ENCODE measurements around the gene KIF26B.
A peak's percentile ranks its signal among the peaks of the same experiment; 100 is the strongest.

Gene KIF26B

DNA sequence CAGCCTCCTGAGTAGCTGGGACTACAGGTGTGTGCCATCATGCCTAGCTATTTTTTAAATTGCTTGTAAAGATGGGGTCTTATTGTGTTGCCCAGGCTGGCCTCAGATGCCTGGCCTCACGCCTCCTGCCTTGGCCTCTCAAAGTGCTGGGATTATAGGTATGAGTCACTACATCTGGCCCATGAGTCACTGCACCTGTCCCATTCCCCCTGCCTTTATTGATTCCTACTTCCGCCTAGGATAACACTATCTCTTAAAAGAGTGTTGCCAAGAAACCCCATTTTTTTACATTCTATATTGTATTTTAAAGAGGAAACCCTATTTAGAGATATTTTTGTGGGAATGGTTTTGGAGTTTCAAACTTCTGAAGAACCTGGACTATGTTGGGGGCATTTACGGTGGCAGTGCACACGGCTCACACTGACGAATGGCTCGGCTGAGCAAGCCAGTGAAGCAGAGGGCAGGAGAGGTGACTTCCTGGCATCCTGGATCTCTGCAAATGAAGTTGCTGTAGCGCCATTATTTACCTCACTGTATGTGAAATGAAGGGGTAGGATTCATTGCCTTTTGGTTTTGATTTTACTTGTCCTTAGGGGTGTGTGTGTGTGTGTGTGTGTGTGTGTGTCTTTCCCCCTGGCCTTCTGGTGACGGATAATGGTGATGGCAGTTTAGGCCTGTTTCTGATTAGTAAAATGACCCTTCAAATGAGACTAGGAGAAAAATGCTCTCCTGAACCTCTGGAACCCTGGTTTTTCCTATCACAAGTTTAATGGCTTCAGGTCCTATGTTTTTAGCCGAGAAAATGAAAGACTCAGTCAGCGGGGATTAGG is 22.5 kb downstream of the KIF26B start:
- Mint-ChIP-seq H3K9me3 (peaks cover 0 to 1% of the 10 kb centered on the region in 2 donors), H3K27ac (peak overlapping the region in 1 of 2 donors; percentile 2), H3K27me3 (peaks cover 8% of the 10 kb centered on the region), H3K4me3 (no peak overlapping the region), H3K4me1 (no peaks in the 10 kb centered on the region)
- no peak for ATAC-seq
- DNase-seq, result no peak

DNA sequence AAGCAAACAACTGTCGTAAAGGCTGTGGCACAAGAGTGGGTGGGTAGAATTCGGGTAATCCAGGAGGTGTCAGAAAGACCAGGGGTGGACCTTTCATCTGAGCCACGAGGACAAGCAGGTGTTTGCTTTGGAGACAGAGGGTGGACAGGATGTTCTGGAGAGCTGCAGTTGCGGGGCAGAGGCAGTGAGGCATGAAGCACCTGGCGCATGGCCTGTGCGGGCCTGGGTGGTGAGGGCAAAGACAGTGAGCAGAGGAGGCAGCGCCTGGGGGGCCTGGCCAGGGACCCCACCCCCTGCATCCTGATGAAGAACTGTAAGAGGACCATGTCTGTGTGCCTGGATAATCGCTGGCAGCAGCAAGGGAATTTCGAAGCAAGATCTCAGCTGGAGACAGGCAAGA is 24.9 kb downstream of the KIF26B start:
- no peak for ATAC-seq
- no peak overlapping the region for H3K4me3 Mint-ChIP-seq

DNA sequence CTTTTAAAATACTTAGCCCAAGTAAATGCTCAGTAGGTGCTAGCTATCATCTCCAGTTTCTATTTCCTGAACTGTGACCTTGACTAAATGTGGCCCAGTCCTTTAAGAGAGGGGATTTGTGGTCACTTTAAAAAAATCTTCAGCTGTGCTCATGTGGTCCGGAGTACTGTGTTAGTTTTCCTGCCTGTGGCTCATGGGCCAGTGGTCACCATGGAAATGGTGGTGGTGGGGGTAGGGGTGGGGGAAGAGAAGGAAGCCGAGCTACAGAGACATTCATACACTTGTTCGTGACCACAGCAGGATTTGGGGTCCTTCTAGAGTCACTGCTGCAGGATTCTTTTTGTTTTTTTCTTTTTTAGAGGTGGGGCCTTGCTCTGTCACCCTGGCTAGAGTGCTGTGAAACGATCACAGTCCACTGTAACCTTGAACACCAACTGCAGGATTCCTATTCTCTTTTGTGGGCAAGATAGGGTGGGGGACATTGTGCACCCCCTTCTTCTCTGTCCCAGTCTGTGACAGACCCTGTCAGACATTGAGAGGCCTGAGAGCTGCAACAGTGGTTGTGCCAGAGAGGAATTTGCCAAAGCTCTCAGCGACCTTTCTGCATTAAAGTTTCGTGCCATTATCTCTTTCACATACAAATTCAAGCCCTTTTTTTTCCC is 25.8 kb downstream of the KIF26B start:
- DNase-seq, result no peak
- no peak overlapping the region for H3K27ac Mint-ChIP-seq
- peak; percentile 31 for ATAC-seq
- H3K4me1 Mint-ChIP-seq, result no peaks in the 10 kb centered on the region
- H3K27me3 Mint-ChIP-seq, result peaks cover 8% of the 10 kb centered on the region
- no peak overlapping the region for H3K4me3 Mint-ChIP-seq
- H3K9me3 Mint-ChIP-seq, result no peaks in the 10 kb centered on the region

More for the DNA sequence above, 24.9 kb downstream of the KIF26B start:
- Mint-ChIP-seq H3K4me1 (no peaks in the 10 kb centered on the region), H3K9me3 (no peaks in the 10 kb centered on the region), H3K27ac (no peak overlapping the region), H3K27me3 (peaks cover 8% of the 10 kb centered on the region)
- DNase-seq, result no peak

DNA sequence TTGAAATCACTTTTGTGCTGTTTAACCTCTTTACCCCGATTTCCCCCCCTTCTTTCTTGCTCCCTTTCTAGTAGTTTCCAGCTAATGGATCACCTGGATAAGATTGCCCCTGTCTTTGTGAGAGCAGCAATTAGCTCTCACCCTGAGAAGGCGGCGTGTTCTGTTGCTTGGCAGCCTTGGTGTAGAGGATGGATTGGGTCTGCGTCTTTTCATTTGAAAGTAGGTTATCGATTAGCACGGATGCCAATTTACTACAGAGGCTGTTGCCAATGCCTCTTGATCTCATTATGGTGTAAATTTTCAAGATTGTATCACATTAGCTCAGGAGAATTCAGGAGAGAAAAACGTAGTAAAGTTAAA is 26.4 kb downstream of the KIF26B start:
- Mint-ChIP-seq H3K27ac (no peak overlapping the region), H3K9me3 (no peaks in the 10 kb centered on the region), H3K27me3 (peaks cover 8% of the 10 kb centered on the region), H3K4me1 (no peaks in the 10 kb centered on the region), H3K4me3 (no peak overlapping the region)
- DNase-seq (no peak), ATAC-seq (no peak)

DNA sequence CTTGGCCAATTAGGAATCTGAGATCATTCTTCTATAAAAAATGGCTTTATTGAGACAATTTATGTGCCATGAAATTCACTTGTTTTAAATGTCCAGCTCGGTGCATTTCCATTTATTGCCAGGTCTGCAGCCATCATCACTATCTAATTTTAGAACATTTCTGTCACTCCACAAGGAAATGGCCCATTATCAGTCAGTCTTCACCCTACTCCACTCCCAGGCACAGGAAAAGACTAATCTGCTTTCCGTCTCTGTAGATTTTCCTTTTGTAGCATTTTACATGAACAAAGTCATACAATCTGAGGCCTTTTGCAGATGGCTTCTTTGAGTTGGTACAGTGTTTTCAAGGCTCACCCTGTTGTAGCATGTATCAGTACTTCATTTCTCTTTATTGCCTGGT is 27.2 kb downstream of the KIF26B start:
- ATAC-seq, result no peak
- H3K9me3 Mint-ChIP-seq, result no peaks in the 10 kb centered on the region
- no peak for DNase-seq
- H3K27me3 Mint-ChIP-seq, result peaks cover 8% of the 10 kb centered on the region
- no peaks in the 10 kb centered on the region for H3K4me1 Mint-ChIP-seq
- no peak overlapping the region for H3K27ac Mint-ChIP-seq
- no peak overlapping the region for H3K4me3 Mint-ChIP-seq

DNA sequence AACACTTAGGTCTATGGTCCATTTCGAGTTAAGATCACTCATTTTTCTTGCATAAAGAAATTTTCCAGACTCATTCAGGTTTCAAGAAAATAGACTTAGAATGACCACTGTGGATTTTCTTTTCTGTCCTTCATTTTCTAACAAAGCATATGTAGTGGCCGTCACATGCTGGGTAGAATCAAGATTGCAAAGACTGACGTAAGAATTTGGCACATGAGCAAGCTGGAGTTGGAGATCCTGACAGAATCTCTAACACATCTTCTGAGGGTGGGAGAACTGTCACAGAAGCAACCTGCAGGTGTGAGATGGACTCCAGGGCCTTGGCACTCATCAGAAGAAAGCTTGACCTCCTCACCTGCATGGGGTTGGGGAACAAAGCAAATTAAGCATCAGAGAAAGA is 28.6 kb downstream of the KIF26B start:
- Mint-ChIP-seq H3K27ac (no peak overlapping the region), H3K9me3 (no peaks in the 10 kb centered on the region), H3K27me3 (peaks cover 8% of the 10 kb centered on the region), H3K4me3 (no peak overlapping the region), H3K4me1 (no peaks in the 10 kb centered on the region)
- no peak for DNase-seq
- no peak for ATAC-seq

DNA sequence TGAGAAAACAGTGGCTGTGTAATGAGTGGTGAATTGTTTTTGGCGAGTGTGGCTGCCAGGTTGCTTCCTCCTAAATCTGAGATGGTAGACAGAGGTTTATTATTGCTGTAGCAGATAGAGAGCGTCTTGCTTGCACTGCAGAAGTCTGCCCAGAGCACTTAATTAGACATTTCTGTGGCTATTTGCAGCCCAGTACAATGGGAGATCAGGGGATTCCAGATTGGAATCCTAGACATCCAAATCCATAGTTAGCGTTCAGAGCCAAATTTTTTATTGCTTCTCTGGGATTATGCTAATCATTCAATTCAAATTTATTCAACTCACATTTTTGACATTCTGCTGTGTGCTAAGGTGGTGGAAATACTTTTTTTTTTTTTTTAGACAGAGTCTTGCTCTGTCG is 30.0 kb downstream of the KIF26B start:
- Mint-ChIP-seq H3K4me1 (no peaks in the 10 kb centered on the region), H3K4me3 (no peak overlapping the region), H3K27me3 (peaks cover 2% of the 10 kb centered on the region), H3K27ac (no peak overlapping the region), H3K9me3 (no peaks in the 10 kb centered on the region)
- ATAC-seq (no peak), DNase-seq (no peak)

DNA sequence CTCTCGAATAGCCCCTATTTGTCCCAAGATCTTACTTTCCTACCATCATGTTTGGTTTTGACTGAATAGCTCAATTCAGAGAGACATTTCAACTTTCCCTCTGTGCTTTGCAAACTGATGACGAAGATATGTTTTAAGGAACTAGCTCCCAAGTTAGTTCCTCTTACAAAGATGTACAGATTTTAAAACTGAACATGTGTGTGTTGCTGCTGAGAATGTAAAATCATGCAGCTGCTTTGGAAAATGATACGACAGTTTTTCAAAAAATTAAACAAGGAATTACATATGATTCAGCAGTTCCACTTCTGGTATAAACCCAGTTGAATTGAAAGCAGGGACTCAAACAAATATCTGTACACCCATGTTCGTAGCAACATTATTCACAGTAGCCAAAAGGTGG is 33.6 kb downstream of the KIF26B start:
- ATAC-seq (no peak), DNase-seq (no peak)
- Mint-ChIP-seq H3K4me3 (no peak overlapping the region), H3K27ac (no peak overlapping the region), H3K9me3 (no peaks in the 10 kb centered on the region), H3K4me1 (no peaks in the 10 kb centered on the region), H3K27me3 (no peaks in the 10 kb centered on the region)

DNA sequence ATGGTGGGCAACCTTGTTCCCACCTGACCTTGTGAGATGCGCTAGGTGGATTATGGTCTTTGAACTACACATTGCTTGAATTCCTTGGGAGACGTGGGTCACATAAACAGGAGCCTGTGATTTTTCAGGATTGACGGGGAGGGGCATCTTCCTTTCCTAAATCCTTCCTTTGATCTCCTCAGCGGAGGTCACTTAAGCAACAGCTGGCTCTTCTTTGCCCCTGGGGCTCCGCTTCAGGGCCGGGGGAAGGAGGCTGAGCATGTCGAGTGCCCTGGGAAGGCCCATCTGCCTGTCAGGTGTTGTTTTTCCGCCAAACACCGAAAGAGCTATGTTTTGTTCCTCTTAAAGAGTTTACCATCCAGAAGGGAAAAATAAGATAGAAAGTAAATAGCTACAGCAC is 40.6 kb downstream of the KIF26B start:
- Mint-ChIP-seq H3K4me1 (peaks cover 7% of the 10 kb centered on the region), H3K4me3 (no peak overlapping the region), H3K27ac (no peak overlapping the region), H3K9me3 (no peaks in the 10 kb centered on the region), H3K27me3 (peaks cover 25% of the 10 kb centered on the region)
- no peak for ATAC-seq
- DNase-seq, result no peak

DNA sequence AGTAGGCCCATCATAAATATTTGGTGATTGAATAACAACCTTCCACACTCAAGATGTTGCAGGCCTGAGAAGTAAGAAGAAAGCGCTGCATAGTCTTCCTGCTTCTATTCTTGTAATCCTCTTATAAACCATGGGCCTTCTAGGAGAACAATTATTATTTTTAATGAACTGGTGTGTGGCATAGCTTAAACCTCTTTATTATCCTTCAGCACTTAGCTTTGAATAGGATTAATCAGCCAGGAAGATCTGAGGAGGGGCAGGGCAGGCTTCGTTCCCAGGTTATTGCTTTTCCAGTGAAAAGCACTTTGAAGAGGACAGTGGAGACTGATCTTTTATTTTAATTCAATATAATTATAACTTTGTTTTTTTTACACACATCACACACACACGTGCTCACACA is 42.3 kb downstream of the KIF26B start:
- Mint-ChIP-seq H3K27me3 (peaks cover 35% of the 10 kb centered on the region), H3K4me1 (peaks cover 7% of the 10 kb centered on the region), H3K9me3 (no peaks in the 10 kb centered on the region), H3K27ac (peak overlapping the region in 1 of 2 donors; percentile 23), H3K4me3 (no peak overlapping the region)
- ATAC-seq, result no peak
- DNase-seq, result no peak

DNA sequence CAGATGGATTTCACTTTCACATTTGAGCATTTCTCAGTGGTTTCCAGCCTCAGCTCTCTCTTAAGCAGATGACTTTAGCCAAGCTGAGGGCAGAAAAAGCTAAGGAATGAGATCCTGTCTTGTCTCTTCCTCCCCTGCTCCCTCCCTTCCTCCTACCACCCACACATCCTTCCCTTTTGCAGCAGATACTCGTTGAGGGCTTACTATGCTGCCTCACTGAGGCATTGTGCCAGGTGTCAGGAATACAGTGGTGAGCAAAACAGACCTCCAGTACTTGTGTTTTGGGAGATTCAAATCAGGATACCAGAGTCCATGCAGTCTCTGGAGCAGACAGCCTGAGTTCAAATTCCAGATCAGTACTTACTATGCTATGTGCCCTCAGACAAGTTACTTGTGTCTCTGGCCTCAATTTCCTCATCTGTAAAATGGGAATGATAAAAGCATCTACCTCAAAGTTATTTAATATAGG is 43.2 kb downstream of the KIF26B start:
- no peak overlapping the region for H3K4me3 Mint-ChIP-seq
- no peak overlapping the region for H3K27ac Mint-ChIP-seq
- ATAC-seq (no peak), DNase-seq (no peak)
- H3K27me3 Mint-ChIP-seq, result peaks cover 35% of the 10 kb centered on the region
- H3K9me3 Mint-ChIP-seq, result no peaks in the 10 kb centered on the region
- peaks cover 7% of the 10 kb centered on the region for H3K4me1 Mint-ChIP-seq

DNA sequence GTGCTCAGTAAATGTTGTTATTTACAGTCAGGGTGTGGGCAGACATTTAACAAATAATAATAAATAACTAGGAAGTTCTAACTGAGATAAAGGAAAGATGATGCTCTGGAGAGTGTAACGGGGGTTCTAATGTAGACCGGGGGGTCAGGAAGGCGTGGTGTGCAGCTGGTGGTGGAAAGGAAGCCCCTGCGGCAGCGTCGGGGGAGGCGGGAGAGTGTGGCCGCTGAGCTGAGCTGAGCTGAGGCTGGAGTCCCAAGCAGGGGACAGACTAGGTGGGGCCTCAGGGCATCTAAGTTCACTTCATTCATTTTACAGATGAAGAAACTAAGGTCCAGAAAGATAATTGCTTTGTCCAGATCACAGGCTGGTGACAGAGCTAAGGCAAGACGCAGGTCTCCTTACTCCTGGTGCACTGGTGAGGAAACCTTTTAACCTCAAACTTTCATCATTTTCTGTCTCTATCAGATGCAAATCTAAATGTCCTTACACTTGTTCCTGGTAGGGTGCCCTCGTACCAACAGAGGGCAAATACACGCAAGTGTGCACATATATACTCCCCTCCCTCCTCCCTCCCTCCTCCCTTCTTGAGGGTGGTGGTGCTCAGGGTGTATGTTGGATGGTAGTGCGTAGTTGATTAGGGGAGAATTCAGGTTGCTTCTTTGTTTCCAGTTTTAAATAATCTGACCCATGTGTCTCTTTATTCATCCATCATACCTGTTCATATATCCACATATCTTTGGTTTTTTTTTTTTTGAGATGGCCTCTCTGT is 44.1 kb downstream of the KIF26B start:
- ATAC-seq (peak; percentile 77), DNase-seq (no peak)
- Mint-ChIP-seq H3K27ac (peak overlapping the region in 1 of 2 donors; percentile 33), H3K4me1 (peaks cover 7% of the 10 kb centered on the region), H3K9me3 (no peaks in the 10 kb centered on the region), H3K4me3 (no peak overlapping the region), H3K27me3 (peaks cover 35% of the 10 kb centered on the region)

DNA sequence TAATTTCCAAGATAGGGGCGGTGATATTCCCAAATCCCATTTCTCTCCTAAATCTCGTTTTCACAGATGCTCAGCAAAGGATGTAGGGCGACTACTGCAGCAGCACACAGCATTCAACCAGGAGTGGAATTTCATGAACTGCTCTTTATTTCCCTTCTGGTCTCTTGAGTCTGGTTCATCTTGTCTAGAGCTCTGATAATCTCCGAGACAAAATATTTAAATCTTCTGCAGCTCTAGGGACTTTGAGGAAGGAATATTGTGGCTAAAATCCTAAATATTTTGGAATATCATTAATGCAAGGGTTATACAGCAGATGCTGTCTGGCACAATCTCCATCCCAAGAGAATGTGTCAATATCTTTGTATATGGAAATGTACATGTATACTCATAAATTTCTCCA is 45.4 kb downstream of the KIF26B start:
- no peak overlapping the region for H3K4me3 Mint-ChIP-seq
- H3K9me3 Mint-ChIP-seq, result no peaks in the 10 kb centered on the region
- H3K4me1 Mint-ChIP-seq, result peaks cover 7% of the 10 kb centered on the region
- DNase-seq (no peak), ATAC-seq (no peak)
- peaks cover 35% of the 10 kb centered on the region for H3K27me3 Mint-ChIP-seq
- no peak overlapping the region for H3K27ac Mint-ChIP-seq

DNA sequence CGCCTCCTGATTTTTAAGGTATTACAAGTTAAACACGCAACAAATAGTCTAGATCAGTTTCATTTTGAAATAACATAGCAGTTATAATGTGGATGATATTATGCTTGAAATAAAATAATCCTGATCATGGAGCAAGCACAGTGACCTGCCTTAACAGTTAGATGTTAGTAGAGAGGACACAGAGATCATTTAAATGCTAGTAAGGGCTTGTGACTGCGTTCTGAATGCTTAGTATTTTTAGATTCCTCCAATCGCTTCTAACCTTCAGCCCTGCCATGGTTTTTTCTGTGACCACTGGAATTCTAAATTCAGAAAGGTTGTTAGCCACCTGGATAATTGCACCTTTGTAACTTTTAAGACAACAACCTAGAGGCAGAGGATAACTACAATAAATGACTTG is 46.4 kb downstream of the KIF26B start:
- H3K27me3 Mint-ChIP-seq, result peaks cover 35% of the 10 kb centered on the region
- H3K4me1 Mint-ChIP-seq, result peaks cover 7% of the 10 kb centered on the region
- H3K27ac Mint-ChIP-seq, result no peak overlapping the region
- DNase-seq (no peak), ATAC-seq (no peak)
- H3K4me3 Mint-ChIP-seq, result no peak overlapping the region
- peaks cover 1 to 2% of the 10 kb centered on the region in 2 donors for H3K9me3 Mint-ChIP-seq

DNA sequence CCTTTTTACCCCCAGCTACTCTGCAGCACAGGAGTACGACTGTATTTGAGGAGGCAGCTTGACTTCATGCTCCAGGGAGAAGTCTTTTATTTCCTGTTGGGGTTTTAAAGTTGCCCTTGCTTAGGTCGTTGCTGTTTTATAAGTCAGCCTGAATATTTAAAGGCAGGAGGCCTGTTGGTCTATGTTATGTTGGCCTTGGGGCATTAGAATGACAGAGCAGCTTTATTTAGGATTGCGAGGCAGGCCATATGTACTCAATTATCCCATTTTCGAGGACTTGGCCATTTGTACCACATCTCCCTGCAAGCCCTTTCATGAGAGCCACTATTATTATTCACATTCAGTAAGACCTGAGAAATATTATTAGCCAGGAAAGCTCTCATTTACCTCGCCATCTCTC is 47.0 kb downstream of the KIF26B start:
- ATAC-seq, result no peak
- no peak for DNase-seq
- no peak overlapping the region for H3K4me3 Mint-ChIP-seq
- H3K4me1 Mint-ChIP-seq, result peaks cover 7% of the 10 kb centered on the region
- peaks cover 7 to 8% of the 10 kb centered on the region in 2 donors for H3K9me3 Mint-ChIP-seq
- H3K27me3 Mint-ChIP-seq, result peaks cover 35% of the 10 kb centered on the region
- no peak overlapping the region for H3K27ac Mint-ChIP-seq

DNA sequence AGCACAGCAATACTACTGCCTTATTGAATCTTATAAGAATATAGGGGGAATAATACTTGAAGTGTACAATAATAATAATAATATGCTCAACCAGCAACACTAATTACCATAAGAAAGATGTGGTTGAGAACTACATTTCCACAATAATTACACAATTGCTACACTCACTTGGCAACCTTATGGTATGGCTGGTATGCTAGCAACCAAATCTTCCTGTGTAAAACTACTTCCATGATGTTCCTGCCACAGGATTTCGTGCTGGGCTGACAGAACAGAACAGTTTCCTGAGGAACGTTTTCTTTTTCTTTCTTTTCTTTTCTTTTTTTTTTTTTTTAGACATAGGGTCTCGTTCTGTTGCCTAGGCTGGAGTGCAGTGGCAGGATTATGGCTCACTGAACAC is 50.6 kb downstream of the KIF26B start:
- no peak for DNase-seq
- no peak for ATAC-seq
- Mint-ChIP-seq H3K9me3 (peaks cover 18 to 28% of the 10 kb centered on the region in 2 donors), H3K27me3 (peaks cover 11% of the 10 kb centered on the region), H3K27ac (no peak overlapping the region), H3K4me3 (no peak overlapping the region), H3K4me1 (no peaks in the 10 kb centered on the region)

Data from stimulated activated naive CD8-positive, alpha-beta T cell treated with anti-CD3 and anti-CD28 coated beads, Interleukin-15, amount 100 ng/mL, for 72 hours (primary cell).